IMR-90 (cell line): ENCODE measurements around the gene CTNNA2. TPM values are rescaled to one million over a fixed set of nuclear protein-coding genes. Genes with fewer than 3 reads are reported as not detected.

Experiments used
- ATAC-seq: fragments of 200-7000 bp; cut with Tn5 transposase; 2 replicates; pipeline ENCODE4 v1.9.1; 2020; ENCODE audit warnings: low read depth, mild to moderate bottlenecking, moderate library complexity
- BruUV-seq: library from RNA; stranded (reverse); fragments of 400-500 nt; replicated peaks from 2 replicates; lab custom pipeline; 2021; lab: Mats Ljungman, UMichigan
- CTCF ChIA-PET: fragments of 300-600 bp; formaldehyde crosslinking; extraction: SDS; loops from one replicate; lab custom pipeline; 2021; ENCODE audit warnings: antibody characterized with exemption; lab: Yijun Ruan, JAX
- POLR2A ChIA-PET: fragments of 300-600 bp; sonication (Branson Sonifier 250); formaldehyde crosslinking; loops from one replicate; lab custom pipeline; 2022; ENCODE audit warnings: antibody characterized with exemption; ENCODE audit not compliant: unreplicated experiment; lab: Charles Lee
- DNase-seq: peaks from one replicate; pipeline ENCODE4 v3.0.0; 2013
- H2AFZ ChIP-seq: replicated peaks from 2 replicates; pipeline ENCODE3; 2013; ENCODE audit warnings: low read length, mild to moderate bottlenecking; ENCODE audit not compliant: poor library complexity
- H2AK5ac ChIP-seq: 2 replicates; pipeline ENCODE4 v1.6.1; 2013; ENCODE audit warnings: low read depth, low read length, inconsistent platforms
- H2AK9ac ChIP-seq: replicated peaks from 2 replicates; pipeline ENCODE3; 2013; ENCODE audit warnings: mild to moderate bottlenecking, low read depth, low read length, moderate library complexity; ENCODE audit not compliant: poor library complexity
- H2BK120ac ChIP-seq: 2 replicates; pipeline ENCODE4 v1.6.1; 2013; ENCODE audit warnings: low read depth, low read length, inconsistent platforms
- H2BK15ac ChIP-seq: 3 replicates; pipeline ENCODE4 v1.6.1; 2013; ENCODE audit warnings: low read depth, low read length, inconsistent platforms
- H2BK20ac ChIP-seq: 2 replicates; pipeline ENCODE4 v1.6.1; 2013; ENCODE audit warnings: low read depth, mild to moderate bottlenecking, inconsistent platforms, low read length, moderate library complexity
- H2BK5ac ChIP-seq: 2 replicates; pipeline ENCODE4 v1.6.1; 2013; ENCODE audit warnings: mild to moderate bottlenecking, low read depth, low read length, inconsistent platforms; ENCODE audit not compliant: poor library complexity, severe bottlenecking
- H3K14ac ChIP-seq: replicated peaks from 2 replicates; pipeline ENCODE4 v1.6.1; 2013; ENCODE audit warnings: low read depth, low read length, inconsistent platforms
- H3K18ac ChIP-seq: 2 replicates; pipeline ENCODE4 v1.6.1; 2013; ENCODE audit warnings: low read depth, low read length, control low read depth
- H3K23ac ChIP-seq: 2 replicates; pipeline ENCODE4 v1.6.1; 2013; ENCODE audit warnings: low read depth, low read length, inconsistent platforms
- H3K27ac ChIP-seq: 2 replicates; pipeline ENCODE4 v1.5.1; 2013; ENCODE audit warnings: mild to moderate bottlenecking, control low read depth, low read length; ENCODE audit not compliant: insufficient read depth
- H3K27me3 ChIP-seq: 2 replicates; pipeline ENCODE4 v1.6.1; 2013; ENCODE audit warnings: low read length; ENCODE audit not compliant: control insufficient read depth, insufficient read depth
- H3K36me3 ChIP-seq: 2 replicates; pipeline ENCODE4 v1.6.1; 2013; ENCODE audit warnings: low read length, mixed read lengths; ENCODE audit not compliant: control insufficient read depth, insufficient read depth
- H3K4ac ChIP-seq: 2 replicates; pipeline ENCODE4 v1.6.1; 2013; ENCODE audit warnings: low read depth, low read length, inconsistent platforms
- H3K4me1 ChIP-seq: 2 replicates; pipeline ENCODE4 v1.6.1; 2013; ENCODE audit warnings: low read length, mixed read lengths; ENCODE audit not compliant: control insufficient read depth, insufficient read depth
- H3K4me2 ChIP-seq: 2 replicates; pipeline ENCODE4 v1.6.1; 2013; ENCODE audit warnings: low read depth, mild to moderate bottlenecking, control low read depth, low read length, moderate library complexity
- H3K4me3 ChIP-seq: 2 replicates; pipeline ENCODE4 v1.5.1; 2013; ENCODE audit warnings: low read depth, mild to moderate bottlenecking, control low read depth, low read length, moderate library complexity; ENCODE audit not compliant: insufficient read depth
- H3K56ac ChIP-seq: 2 replicates; pipeline ENCODE4 v1.6.1; 2013; ENCODE audit warnings: low read length, inconsistent platforms; ENCODE audit not compliant: insufficient read depth; ENCODE audit errors: extremely low read depth
- H3K79me1 ChIP-seq, 2 experiments: 2 replicates each; pipeline ENCODE4 v1.6.1; 2013; ENCODE audit warnings: low read length in 2 of 2, inconsistent platforms in 1 of 2, low read depth in 1 of 2
- H3K9ac ChIP-seq: 2 replicates; pipeline ENCODE4 v1.6.1; 2013; ENCODE audit warnings: low read depth, low read length, control low read depth
- H3K9me1 ChIP-seq: 2 replicates; pipeline ENCODE4 v1.6.1; 2013; ENCODE audit warnings: low read length, inconsistent platforms; ENCODE audit not compliant: insufficient read depth
- H3K9me3 ChIP-seq: 2 replicates; pipeline ENCODE4 v1.6.1; 2013; ENCODE audit warnings: low read length; ENCODE audit not compliant: control insufficient read depth, insufficient read depth
- H4K20me1 ChIP-seq: 2 replicates; pipeline ENCODE4 v1.6.1; 2013; ENCODE audit warnings: low read length, inconsistent platforms; ENCODE audit not compliant: insufficient read depth
- H4K5ac ChIP-seq: 2 replicates; pipeline ENCODE4 v1.6.1; 2013; ENCODE audit warnings: mild to moderate bottlenecking, low read depth, low read length, control low read depth
- H4K8ac ChIP-seq, 2 experiments: 2 replicates each; pipeline ENCODE4 v1.6.1; 2013; ENCODE audit warnings: low read depth in 2 of 2, low read length in 2 of 2, control low read depth in 1 of 2, inconsistent platforms in 1 of 2
- H4K91ac ChIP-seq: 2 replicates; pipeline ENCODE4 v1.6.1; 2013; ENCODE audit warnings: low read depth, low read length, inconsistent platforms; ENCODE audit not compliant: insufficient read depth
- BHLHE40 ChIP-seq: fragments of 150-350 bp; IDR thresholded peaks from 2 replicates; pipeline ENCODE4 v1.6.1; 2016; ENCODE audit warnings: mild to moderate bottlenecking, low read depth, low read length
- CEBPB ChIP-seq: IDR thresholded peaks from 2 replicates; pipeline ENCODE4 v1.6.1; 2012; ENCODE audit warnings: low read depth, low read length, improper control_type of control experiment
- CHD1 ChIP-seq: IDR thresholded peaks from 2 replicates; pipeline ENCODE4 v1.6.1; 2012; ENCODE audit warnings: low read depth, low read length, improper control_type of control experiment
- ELK1 ChIP-seq: fragments of 150-350 bp; IDR thresholded peaks from 2 replicates; pipeline ENCODE4 v1.6.1; 2016; ENCODE audit warnings: low read depth, mild to moderate bottlenecking, low read length, moderate library complexity, borderline replicate concordance
- FOS ChIP-seq: fragments of 150-350 bp; IDR thresholded peaks from 2 replicates; pipeline ENCODE4 v1.6.1; 2016; ENCODE audit warnings: low read depth, low read length
- MAFK ChIP-seq: IDR thresholded peaks from 2 replicates; pipeline ENCODE4 v1.6.1; 2012; ENCODE audit warnings: low read depth, low read length, improper control_type of control experiment
- MAZ ChIP-seq: IDR thresholded peaks from 2 replicates; pipeline ENCODE4 v1.6.1; 2012; ENCODE audit warnings: low read depth, mild to moderate bottlenecking, low read length, improper control_type of control experiment, moderate library complexity, borderline replicate concordance
- MXI1 ChIP-seq: IDR thresholded peaks from 2 replicates; pipeline ENCODE4 v1.6.1; 2012; ENCODE audit warnings: low read depth, mild to moderate bottlenecking, low read length, moderate library complexity, borderline replicate concordance
- NFE2L2 ChIP-seq: fragments of 150-350 bp; IDR thresholded peaks from 2 replicates; pipeline ENCODE4 v1.6.1; 2016; ENCODE audit warnings: low read depth, mild to moderate bottlenecking, low read length
- POLR2A ChIP-seq: IDR thresholded peaks from 2 replicates; pipeline ENCODE4 v1.6.1; 2012; ENCODE audit warnings: mild to moderate bottlenecking, low read depth, low read length
- RAD21 ChIP-seq: IDR thresholded peaks from 2 replicates; pipeline ENCODE4 v1.6.1; 2012; ENCODE audit warnings: low read length, improper control_type of control experiment
- RCOR1 ChIP-seq: IDR thresholded peaks from 2 replicates; pipeline ENCODE4 v1.6.1; 2012; ENCODE audit warnings: mild to moderate bottlenecking, low read length, improper control_type of control experiment; ENCODE audit not compliant: insufficient replicate concordance
- RFX5 ChIP-seq: IDR thresholded peaks from 2 replicates; pipeline ENCODE4 v1.8.0; 2012; ENCODE audit warnings: low read depth, mild to moderate bottlenecking, low read length, moderate library complexity
- SMC3 ChIP-seq: fragments of 150-350 bp; IDR thresholded peaks from 2 replicates; pipeline ENCODE4 v1.6.1; 2016; ENCODE audit warnings: low read depth, mild to moderate bottlenecking, antibody characterized with exemption, low read length, moderate library complexity
- WGBS, 2 experiments: methylation state at CpG; one replicate each; pipeline versions ENCODE4 v1.1.5 to v1.1.7; 2013; ENCODE audit warnings: missing lambda C conversion rate in 2 of 2; ENCODE audit not compliant: insufficient read length in 1 of 2; ENCODE audit errors: extremely low coverage in 2 of 2; 5-methylcytosine and 5-hydroxymethylcytosine counted together
- dilution Hi-C: fragments of 300-500 bp; cut with HindIII; formaldehyde crosslinking; loops from one replicate; pipeline ENCODE4 v1.14.3; 2018; ENCODE audit warnings: low sequenced_read_pairs; ENCODE audit not compliant: unreplicated experiment
- in situ Hi-C: fragments of 300-500 bp; cut with MboI; formaldehyde crosslinking; loops from 3 replicates; pipeline ENCODE4 v1.14.3; 2019; ENCODE audit warnings: low sequenced_read_pairs, inconsistent platforms, mixed read lengths
- intact Hi-C: fragments of 100-400 bp; cut with micrococcal nuclease; formaldehyde crosslinking; loops from 2 replicates; pipeline ENCODE4 v1.10.0; 2022
- polyA plus RNA-seq, 3 experiments: library from polyadenylated mRNA; depleted of rRNA; stranded (reverse); fragments of >200 nt; gene quantifications; 2 replicates each; pipeline ENCODE4 v1.2.3, GENCODE V29; 2012; ENCODE audit warnings: low replicate concordance in 1 of 3
- total RNA-seq: library from RNA; depleted of rRNA; stranded (reverse); fragments of >200 nt; gene quantifications from 2 replicates; pipeline ENCODE4 v1.2.3, GENCODE V29; 2012
- TF ChIP-seq, protein P1 (sequence below): conservative IDR thresholded peaks from 2 replicates; pipeline ENCODE4 v1.5.1; 2012; ENCODE audit warnings: mild to moderate bottlenecking, low read depth, low read length, improper control_type of control experiment
- TF ChIP-seq, protein P2 (sequence below): fragments of 150-350 bp; IDR thresholded peaks from 2 replicates; pipeline ENCODE4 v1.6.1; 2017; ENCODE audit warnings: mild to moderate bottlenecking, antibody characterized with exemption, low read length, low read depth

CTNNA2 gene
- total and polyA plus RNA-seq, 2 of the 4 experiments (the other 2 are of a cell fraction), result not detected

GRCh38 chr2:80670763-80671162, 1157.9 kb downstream of the CTNNA2 start:
- H3K79me1 ChIP-seq, result no peaks in the 10 kb centered on the region
- no peak overlapping the region for H2BK20ac ChIP-seq
- H3K4me3 ChIP-seq, result no peak overlapping the region
- no peaks in the 10 kb centered on the region for H3K27me3 ChIP-seq
- H3K4me2 ChIP-seq, result no peak overlapping the region
- no peaks in the 10 kb centered on the region for H3K36me3 ChIP-seq
- DNase-seq (no peak), ATAC-seq (no peak)
- no peak overlapping the region for H2BK120ac ChIP-seq
- no peaks in the 10 kb centered on the region for H3K9me1 ChIP-seq
- no peak overlapping the region for H3K9ac ChIP-seq
- no peak overlapping the region for H4K8ac ChIP-seq
- H2BK5ac ChIP-seq, result no peak overlapping the region
- H3K4me1 ChIP-seq, result no peaks in the 10 kb centered on the region
- TF ChIP-seq ELK1 (no peak), CEBPB (no peak), BHLHE40 (no peak), RCOR1 (no peak), POLR2A (no peak), MAZ (no peak), FOS (no peak), CHD1 (no peak), SMC3 (no peak), RFX5 (no peak), RAD21 (no peak), MXI1 (no peak), MAFK (no peak), NFE2L2 (no peak)
- TF ChIP-seq, protein P1, sequence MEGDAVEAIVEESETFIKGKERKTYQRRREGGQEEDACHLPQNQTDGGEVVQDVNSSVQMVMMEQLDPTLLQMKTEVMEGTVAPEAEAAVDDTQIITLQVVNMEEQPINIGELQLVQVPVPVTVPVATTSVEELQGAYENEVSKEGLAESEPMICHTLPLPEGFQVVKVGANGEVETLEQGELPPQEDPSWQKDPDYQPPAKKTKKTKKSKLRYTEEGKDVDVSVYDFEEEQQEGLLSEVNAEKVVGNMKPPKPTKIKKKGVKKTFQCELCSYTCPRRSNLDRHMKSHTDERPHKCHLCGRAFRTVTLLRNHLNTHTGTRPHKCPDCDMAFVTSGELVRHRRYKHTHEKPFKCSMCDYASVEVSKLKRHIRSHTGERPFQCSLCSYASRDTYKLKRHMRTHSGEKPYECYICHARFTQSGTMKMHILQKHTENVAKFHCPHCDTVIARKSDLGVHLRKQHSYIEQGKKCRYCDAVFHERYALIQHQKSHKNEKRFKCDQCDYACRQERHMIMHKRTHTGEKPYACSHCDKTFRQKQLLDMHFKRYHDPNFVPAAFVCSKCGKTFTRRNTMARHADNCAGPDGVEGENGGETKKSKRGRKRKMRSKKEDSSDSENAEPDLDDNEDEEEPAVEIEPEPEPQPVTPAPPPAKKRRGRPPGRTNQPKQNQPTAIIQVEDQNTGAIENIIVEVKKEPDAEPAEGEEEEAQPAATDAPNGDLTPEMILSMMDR, result no peak
- TF ChIP-seq, protein P2, sequence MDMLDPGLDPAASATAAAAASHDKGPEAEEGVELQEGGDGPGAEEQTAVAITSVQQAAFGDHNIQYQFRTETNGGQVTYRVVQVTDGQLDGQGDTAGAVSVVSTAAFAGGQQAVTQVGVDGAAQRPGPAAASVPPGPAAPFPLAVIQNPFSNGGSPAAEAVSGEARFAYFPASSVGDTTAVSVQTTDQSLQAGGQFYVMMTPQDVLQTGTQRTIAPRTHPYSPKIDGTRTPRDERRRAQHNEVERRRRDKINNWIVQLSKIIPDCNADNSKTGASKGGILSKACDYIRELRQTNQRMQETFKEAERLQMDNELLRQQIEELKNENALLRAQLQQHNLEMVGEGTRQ, result no peak
- no peaks in the 10 kb centered on the region for H4K20me1 ChIP-seq
- H4K5ac ChIP-seq, result no peak overlapping the region
- ChIA-PET CTCF (no interaction called here), POLR2A (no interaction called here)
- no peak overlapping the region for H3K14ac ChIP-seq
- intact Hi-C loops, result no loop called here
- H3K27ac ChIP-seq, result no peak overlapping the region
- no peak overlapping the region for H2BK15ac ChIP-seq
- no peak overlapping the region for H3K18ac ChIP-seq
- H4K91ac ChIP-seq, result no peak overlapping the region
- peaks cover 3% of the 10 kb centered on the region; the same call in 1 of the 2 replicates for H3K9me3 ChIP-seq
- no peak overlapping the region for H3K4ac ChIP-seq
- dilution Hi-C loops, result no loop called here
- H2AFZ ChIP-seq, result no peak overlapping the region
- no peak overlapping the region for H2AK9ac ChIP-seq
- H2AK5ac ChIP-seq, result no peak overlapping the region
- in situ Hi-C loops, result no loop called here
- H3K23ac ChIP-seq, result no peak overlapping the region
- WGBS, 2 experiments, result no CpG with 5 or more reads among the region's 4 CpGs
- H3K56ac ChIP-seq, result no peak overlapping the region
- BruUV-seq, result no TSS peak
